OCI-LY1 (cell line): ENCODE results near the gene WDR20.

Experiments
- H2AFZ ChIP-seq: fragments of 200-600 bp; sonication (generic), shearing (Covaris generic); 2 replicates; pipeline ENCODE4 v1.6.0; 2014; ENCODE audit warnings: antibody characterized with exemption, mild to moderate bottlenecking, low read length
- H3F3A ChIP-seq: fragments of 200-600 bp; sonication (generic), shearing (Covaris generic); 2 replicates; pipeline ENCODE4 v1.6.0; 2014; ENCODE audit warnings: mild to moderate bottlenecking, antibody characterized with exemption, low read length, moderate library complexity; ENCODE audit not compliant: insufficient read depth
- H3K27ac ChIP-seq: fragments of 200-600 bp; sonication (generic); 2 replicates; pipeline ENCODE4 v1.5.1; 2014; ENCODE audit warnings: low read length, mixed run types, mild to moderate bottlenecking, low read depth; ENCODE audit not compliant: poor library complexity, severe bottlenecking
- H3K27me3 ChIP-seq: fragments of 200-600 bp; sonication (generic); 2 replicates; pipeline ENCODE4 v1.6.0; 2014; ENCODE audit warnings: antibody characterized with exemption, mild to moderate bottlenecking, low read length, moderate library complexity; ENCODE audit not compliant: insufficient read depth
- H3K36me3 ChIP-seq: fragments of 200-600 bp; sonication (generic); 2 replicates; pipeline ENCODE4 v1.6.1; 2014; ENCODE audit warnings: mild to moderate bottlenecking, antibody characterized with exemption, low read length, moderate library complexity, mixed read lengths; ENCODE audit not compliant: insufficient read depth
- H3K4me1 ChIP-seq: fragments of 200-600 bp; sonication (generic); 2 replicates; pipeline ENCODE4 v1.5.1; 2014; ENCODE audit warnings: mild to moderate bottlenecking, low read length, moderate library complexity; ENCODE audit not compliant: insufficient read depth, severe bottlenecking
- H3K4me2 ChIP-seq: fragments of 200-600 bp; sonication (generic), shearing (Covaris generic); 2 replicates; pipeline ENCODE4 v1.6.1; 2014; ENCODE audit warnings: low read length
- H3K4me3 ChIP-seq: fragments of 200-600 bp; sonication (generic); 2 replicates; pipeline ENCODE4 v1.5.1; 2014; ENCODE audit warnings: low read length, low read depth, mild to moderate bottlenecking, mixed read lengths; ENCODE audit not compliant: poor library complexity, severe bottlenecking
- H3K79me2 ChIP-seq: fragments of 200-600 bp; shearing (Covaris generic); 2 replicates; pipeline ENCODE4 v1.6.1; 2016; ENCODE audit warnings: mixed run types, low read length, mixed read lengths; ENCODE audit not compliant: insufficient read depth
- H3K9ac ChIP-seq: fragments of 200-600 bp; sonication (generic), shearing (Covaris generic); 2 replicates; pipeline ENCODE4 v1.6.1; 2014; ENCODE audit warnings: mild to moderate bottlenecking, low read length, mixed read lengths
- H3K9me2 ChIP-seq: fragments of 200-600 bp; sonication (generic), shearing (Covaris generic); 2 replicates; pipeline ENCODE4 v1.6.1; 2014; ENCODE audit warnings: low read depth, mild to moderate bottlenecking, low read length, mixed read lengths
- H3K9me3 ChIP-seq: fragments of 200-600 bp; shearing (Covaris generic); 2 replicates; pipeline ENCODE4 v1.6.1; 2014; ENCODE audit warnings: low read length, mixed read lengths
- H4K20me1 ChIP-seq: fragments of 200-600 bp; sonication (generic), shearing (Covaris generic); 2 replicates; pipeline ENCODE4 v1.6.0; 2016; ENCODE audit warnings: mild to moderate bottlenecking, low read length; ENCODE audit not compliant: insufficient read depth
- EZH2 ChIP-seq: fragments of 200-600 bp; sonication (generic), shearing (Covaris generic); IDR thresholded peaks from 2 replicates; pipeline ENCODE4 v1.8.0; 2017; ENCODE audit warnings: borderline replicate concordance, mixed run types, mild to moderate bottlenecking, antibody characterized with exemption, low read length, moderate library complexity, mixed read lengths
- TF ChIP-seq, protein P1 (sequence below): fragments of 200-600 bp; sonication (generic), shearing (Covaris generic); IDR thresholded peaks from 2 replicates; pipeline ENCODE4 v1.5.1; 2017; ENCODE audit warnings: mild to moderate bottlenecking, antibody characterized with exemption, low read length, moderate library complexity, mixed read lengths

Gene WDR20

DNA sequence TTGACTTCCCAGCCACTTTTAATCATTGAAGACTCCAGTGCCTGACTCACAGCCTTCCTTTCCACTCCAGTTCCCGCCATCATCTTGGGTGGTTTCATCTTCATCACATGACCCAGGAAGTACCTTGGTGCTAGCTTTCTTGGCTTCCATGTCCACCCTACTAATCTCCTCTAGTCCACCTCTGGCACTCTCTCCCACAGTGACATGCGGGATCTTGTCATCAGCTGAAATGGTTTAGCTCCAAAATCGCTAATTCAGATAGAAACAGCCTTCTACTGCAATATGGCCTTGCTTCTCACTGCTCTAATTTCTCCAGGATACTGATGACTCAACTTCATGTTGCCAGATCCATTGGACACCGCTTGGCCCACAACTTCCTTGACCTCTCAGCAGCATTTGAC, 24.5 kb downstream of the WDR20 start:
- Histone ChIP-seq H4K20me1 (no peaks in the 10 kb centered on the region), H3F3A (no peaks in the 10 kb centered on the region), H3K79me2 (peaks cover 39% of the 10 kb centered on the region), H3K4me3 (no peak overlapping the region), H3K4me1 (peaks cover 17% of the 10 kb centered on the region), H3K27me3 (no peaks in the 10 kb centered on the region), H3K4me2 (no peak overlapping the region), H3K27ac (no peak overlapping the region), H2AFZ (no peak overlapping the region), H3K9ac (no peak overlapping the region), H3K9me2 (no peaks in the 10 kb centered on the region), H3K36me3 (peaks cover 5% of the 10 kb centered on the region; the same call in 1 of the 2 replicates), H3K9me3 (no peaks in the 10 kb centered on the region)
- TF ChIP-seq, protein P1, sequence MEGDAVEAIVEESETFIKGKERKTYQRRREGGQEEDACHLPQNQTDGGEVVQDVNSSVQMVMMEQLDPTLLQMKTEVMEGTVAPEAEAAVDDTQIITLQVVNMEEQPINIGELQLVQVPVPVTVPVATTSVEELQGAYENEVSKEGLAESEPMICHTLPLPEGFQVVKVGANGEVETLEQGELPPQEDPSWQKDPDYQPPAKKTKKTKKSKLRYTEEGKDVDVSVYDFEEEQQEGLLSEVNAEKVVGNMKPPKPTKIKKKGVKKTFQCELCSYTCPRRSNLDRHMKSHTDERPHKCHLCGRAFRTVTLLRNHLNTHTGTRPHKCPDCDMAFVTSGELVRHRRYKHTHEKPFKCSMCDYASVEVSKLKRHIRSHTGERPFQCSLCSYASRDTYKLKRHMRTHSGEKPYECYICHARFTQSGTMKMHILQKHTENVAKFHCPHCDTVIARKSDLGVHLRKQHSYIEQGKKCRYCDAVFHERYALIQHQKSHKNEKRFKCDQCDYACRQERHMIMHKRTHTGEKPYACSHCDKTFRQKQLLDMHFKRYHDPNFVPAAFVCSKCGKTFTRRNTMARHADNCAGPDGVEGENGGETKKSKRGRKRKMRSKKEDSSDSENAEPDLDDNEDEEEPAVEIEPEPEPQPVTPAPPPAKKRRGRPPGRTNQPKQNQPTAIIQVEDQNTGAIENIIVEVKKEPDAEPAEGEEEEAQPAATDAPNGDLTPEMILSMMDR: no peak
- TF ChIP-seq EZH2: no peak

DNA sequence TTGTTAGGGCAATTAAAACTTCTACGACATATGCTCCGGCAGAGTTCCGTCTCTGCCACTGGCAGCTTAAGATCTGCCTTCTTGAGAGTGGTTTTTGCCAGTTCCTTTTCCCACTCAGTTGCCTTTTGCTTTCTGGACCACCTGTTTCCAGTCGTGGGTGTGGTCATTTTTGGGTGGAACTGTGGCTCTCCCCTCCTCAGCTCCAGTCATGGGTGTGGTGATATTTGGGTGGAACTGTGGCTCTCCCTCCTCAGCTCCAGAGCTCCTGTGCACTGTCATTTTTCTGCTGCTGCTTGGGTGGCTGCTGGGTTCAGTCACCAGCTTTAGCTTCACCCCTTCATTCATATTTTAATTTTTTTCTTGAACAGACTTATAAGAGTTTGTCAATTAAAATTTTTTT, 25.3 kb downstream of the WDR20 start:
- Histone ChIP-seq H3K4me2 (no peak overlapping the region), H3K36me3 (peaks cover 5% of the 10 kb centered on the region; the same call in 1 of the 2 replicates), H3K27me3 (no peaks in the 10 kb centered on the region), H3F3A (no peaks in the 10 kb centered on the region), H3K27ac (no peak overlapping the region), H2AFZ (no peak overlapping the region), H3K4me3 (no peak overlapping the region), H3K9me2 (no peaks in the 10 kb centered on the region), H3K79me2 (peaks cover 39% of the 10 kb centered on the region), H3K9ac (no peak overlapping the region), H4K20me1 (no peaks in the 10 kb centered on the region), H3K4me1 (peaks cover 10% of the 10 kb centered on the region), H3K9me3 (no peaks in the 10 kb centered on the region)
- TF ChIP-seq EZH2: no peak
- TF ChIP-seq, protein P1: no peak

DNA sequence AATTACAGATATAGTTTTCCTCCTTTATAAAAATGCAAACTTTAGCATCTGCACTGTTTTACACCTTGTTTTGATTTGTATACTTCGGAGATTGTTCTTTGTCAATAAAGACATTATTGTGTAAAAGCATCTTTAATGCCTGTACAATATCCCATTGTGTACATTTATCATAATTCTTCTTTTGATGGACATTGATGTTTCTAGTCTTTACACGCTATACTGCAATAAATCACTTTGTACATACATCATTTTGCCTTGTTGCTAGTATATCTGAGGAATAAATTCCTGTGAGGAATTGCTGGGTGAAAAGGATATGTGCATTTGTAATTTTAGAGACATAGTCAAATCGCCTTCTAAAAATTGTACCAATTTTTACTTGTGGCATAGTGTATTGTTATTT, 30.4 kb downstream of the WDR20 start:
- H3K4me3 ChIP-seq: no peak overlapping the region
- peaks cover 7% of the 10 kb centered on the region for H3K4me1 ChIP-seq
- H3K9ac ChIP-seq: no peak overlapping the region
- H3F3A ChIP-seq: no peaks in the 10 kb centered on the region
- H3K27me3 ChIP-seq: no peaks in the 10 kb centered on the region
- H4K20me1 ChIP-seq: no peaks in the 10 kb centered on the region
- no peaks in the 10 kb centered on the region for H3K9me2 ChIP-seq
- peaks cover 5% of the 10 kb centered on the region; the same call in 1 of the 2 replicates for H3K36me3 ChIP-seq
- H3K79me2 ChIP-seq: peaks cover 33% of the 10 kb centered on the region
- H3K27ac ChIP-seq: no peak overlapping the region
- no peak overlapping the region for H3K4me2 ChIP-seq
- H3K9me3 ChIP-seq: no peaks in the 10 kb centered on the region
- no peak overlapping the region for H2AFZ ChIP-seq
- TF ChIP-seq, protein P1: no peak
- no peak for TF ChIP-seq EZH2
